HG03280 (cell line): ENCODE measurements around the gene COL8A1.

ENCODE experiments used
- ATAC-seq: cut with Tn5 transposase; IDR thresholded peaks from one replicate; pipeline ENCODE4 v1.9.1; 2021; ENCODE audit warnings: mild to moderate bottlenecking, moderate library complexity; ENCODE audit not compliant: unreplicated experiment

Gene COL8A1

GRCh38 chr3:99637368-99638111, 854 bp upstream of the COL8A1 start:
- ATAC-seq, result no peak

- no peak for ATAC-seq
These were observed 1.2 kb downstream of the COL8A1 start for GRCh38 chr3:99639579-99639978.

DNA sequence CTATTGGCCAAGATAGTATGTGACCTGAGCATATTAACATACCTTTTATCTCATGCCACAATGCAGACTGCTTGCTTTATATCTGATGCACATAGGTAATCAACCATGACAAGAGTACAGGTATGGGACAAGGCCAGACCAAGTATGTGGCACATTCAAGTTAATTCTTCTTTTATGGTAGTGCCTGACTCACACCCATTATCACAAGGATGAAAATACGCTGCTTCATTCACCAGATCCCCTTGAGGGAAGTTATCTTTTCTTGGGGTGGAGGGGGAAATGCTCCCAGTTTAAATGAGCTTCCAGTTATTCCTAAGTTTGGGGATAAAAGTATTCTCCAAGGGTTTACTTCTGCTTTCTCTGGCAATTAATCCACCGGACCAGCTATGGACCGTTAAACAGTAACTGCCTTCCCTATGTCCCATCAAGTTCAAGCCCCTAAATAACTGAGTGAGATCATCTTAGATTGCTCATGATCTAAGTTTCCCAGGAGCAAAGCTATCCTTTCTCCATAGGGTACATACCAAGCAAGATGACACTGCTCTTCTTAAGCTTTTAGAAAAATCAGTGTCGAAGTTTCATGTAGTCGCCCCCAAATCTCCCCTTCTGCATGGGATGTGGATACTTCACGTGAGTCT, 1.9 kb downstream of the COL8A1 start:
- ATAC-seq, result no peak

DNA sequence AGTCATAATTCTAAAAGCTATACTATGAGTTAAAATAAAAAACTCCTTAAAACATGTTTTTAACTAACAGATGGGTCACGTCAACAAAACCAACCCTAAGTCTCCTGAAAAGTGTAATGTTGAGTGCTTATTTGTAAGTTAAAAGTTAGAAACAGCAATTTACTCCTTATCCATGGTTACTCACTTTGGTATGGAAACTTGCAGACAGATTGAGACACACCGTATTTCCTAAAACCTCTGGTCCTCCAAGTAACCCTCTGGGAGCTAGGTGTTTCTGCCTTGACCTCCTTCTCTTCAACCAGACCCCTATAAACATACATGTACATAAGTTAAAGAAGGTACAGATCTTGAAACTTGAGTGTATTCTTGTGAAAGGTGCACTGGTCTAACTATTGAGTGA, 3.1 kb downstream of the COL8A1 start:
- ATAC-seq, result no peak

DNA sequence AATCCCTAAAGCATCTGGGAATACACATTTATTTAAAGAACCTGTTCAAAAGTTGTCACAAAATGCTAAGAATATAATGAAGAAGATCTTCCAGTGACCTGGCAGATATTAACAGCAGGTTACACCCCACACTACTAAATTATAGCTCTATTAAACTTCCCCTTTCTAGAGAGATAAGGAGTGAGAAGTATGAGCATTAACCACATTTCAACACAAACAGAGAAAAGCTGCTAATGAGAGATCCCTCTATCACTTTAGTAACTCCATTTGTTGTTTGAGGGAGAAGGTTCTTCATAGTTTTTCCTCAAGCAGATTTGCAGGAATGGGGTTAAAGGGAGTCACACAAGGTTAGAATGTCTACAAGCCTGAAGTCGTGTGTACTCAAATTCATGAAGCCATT, 3.6 kb downstream of the COL8A1 start:
- no peak for ATAC-seq

GRCh38 chr3:99644017-99644416, 5.6 kb downstream of the COL8A1 start:
- no peak for ATAC-seq

DNA sequence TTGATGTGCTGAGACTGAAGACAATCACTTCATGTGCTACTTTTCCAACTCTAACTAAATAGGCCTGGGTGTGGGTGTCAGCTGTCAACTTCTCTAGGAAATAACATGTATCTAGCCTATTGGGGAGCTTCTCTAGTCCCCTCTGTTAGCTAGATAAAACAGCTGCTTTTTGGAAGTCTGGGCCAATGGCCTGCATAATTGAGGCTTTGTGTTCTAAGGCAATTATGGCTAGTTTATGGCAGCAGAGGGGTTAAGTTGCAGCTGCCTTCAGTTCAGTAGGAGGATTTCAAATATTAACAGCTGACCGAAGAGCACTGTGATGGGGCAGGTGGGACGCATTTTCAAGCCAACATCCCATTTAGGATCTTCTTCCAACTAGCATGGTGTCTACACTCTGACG, 6.4 kb downstream of the COL8A1 start:
- no peak for ATAC-seq

GRCh38 chr3:99645277-99646106, 7.1 kb downstream of the COL8A1 start:
- no peak for ATAC-seq

DNA sequence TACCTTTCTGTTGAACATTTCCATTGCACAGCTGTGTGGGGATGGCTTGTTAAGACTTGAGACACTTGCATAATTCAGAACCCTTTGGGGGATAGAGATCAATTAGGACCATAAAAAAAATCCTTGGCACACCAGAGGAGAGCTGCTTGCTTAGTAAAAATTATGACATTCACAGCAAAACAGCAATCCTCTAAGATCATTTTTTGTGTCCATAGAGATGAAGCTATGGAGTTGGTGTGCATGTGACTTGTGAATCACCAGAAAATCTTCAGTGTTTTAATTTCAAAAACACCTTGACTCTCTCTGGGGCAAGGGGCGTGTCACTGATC, 7.7 kb downstream of the COL8A1 start:
- ATAC-seq, result no peak

DNA sequence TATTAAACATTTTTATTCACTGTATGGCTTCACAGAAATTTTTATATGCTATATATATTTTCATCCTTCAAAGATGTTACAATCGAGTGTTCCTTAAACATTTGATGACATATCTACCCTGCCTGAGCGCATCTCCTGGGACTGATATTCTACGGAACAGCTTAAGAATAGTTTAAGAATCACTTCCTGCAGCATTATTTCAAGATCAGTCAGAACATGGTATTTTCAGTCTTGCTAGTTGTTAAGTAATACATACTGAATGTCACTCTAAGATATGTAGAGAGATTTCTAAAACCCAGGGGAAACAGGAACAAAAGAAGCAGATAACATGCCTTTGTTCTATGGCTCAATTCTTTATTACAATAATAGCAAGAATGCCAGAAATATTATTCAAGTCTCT, 8.7 kb downstream of the COL8A1 start:
- no peak for ATAC-seq

DNA sequence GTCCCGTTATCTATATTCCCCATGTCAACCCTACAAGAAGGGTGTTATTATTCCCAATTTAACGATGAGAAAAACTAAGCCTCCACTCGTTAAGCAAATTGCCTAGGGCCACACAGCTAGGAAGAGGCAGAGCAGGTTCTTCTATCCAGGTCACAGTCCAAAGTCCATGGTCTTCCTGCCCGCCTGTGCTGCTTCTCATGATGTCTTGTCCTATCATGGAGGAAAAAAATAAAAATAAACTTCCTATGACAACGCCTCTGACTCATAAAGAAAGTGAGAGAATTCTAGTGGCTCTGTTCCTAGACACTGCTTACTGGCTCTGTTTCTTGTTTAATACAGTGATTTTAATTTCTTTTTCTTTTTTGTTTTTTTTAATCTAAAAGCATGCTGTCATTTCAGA, 9.7 kb downstream of the COL8A1 start:
- no peak for ATAC-seq

GRCh38 chr3:99648516-99648915, 10.1 kb downstream of the COL8A1 start:
- ATAC-seq, result no peak

- ATAC-seq, result no peak
These were observed 13.1 kb downstream of the COL8A1 start for GRCh38 chr3:99651531-99651930.

DNA sequence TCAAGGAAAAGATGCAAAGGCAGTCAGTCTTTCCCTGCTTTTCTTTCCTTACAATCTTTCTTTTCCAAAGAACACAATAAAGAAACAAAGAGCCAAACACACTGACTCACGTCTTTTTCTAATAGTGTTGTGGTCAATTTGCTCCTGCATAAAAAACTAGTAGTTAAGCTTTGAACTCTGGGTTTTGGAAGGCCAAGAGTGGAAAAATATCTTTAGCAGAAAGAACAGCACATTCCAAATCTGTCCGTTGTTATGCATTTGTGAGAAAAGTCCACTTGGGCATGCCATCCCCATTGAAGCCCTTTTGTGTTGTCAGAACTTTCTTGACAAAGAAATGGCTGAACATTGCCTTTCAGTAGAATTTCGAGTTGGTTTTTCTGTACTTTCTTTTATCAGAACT, 18.2 kb downstream of the COL8A1 start:
- ATAC-seq, result no peak

- no peak for ATAC-seq
These were observed 19.9 kb downstream of the COL8A1 start for GRCh38 chr3:99658274-99658673.

GRCh38 chr3:99659032-99659431, 20.6 kb downstream of the COL8A1 start:
- no peak for ATAC-seq

DNA sequence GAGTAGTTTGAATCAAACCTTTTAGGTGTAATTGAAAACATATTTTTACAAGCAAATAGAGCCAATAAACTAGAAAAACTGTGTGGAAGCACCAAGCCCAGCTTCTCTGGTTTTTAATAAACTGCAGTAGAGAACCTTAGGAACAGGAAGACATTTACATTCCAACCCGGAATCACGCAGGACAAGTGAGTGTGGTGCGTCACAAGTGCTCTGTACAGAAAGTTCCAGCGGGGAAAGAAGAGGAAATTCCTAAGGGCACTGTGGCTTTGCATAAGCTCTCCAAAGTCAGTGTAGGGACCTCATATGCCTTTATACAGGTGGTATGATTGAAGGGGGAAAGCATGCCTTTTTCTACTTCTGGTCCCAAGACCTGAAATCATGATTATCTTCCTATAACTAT, 21.6 kb downstream of the COL8A1 start:
- ATAC-seq, result no peak

DNA sequence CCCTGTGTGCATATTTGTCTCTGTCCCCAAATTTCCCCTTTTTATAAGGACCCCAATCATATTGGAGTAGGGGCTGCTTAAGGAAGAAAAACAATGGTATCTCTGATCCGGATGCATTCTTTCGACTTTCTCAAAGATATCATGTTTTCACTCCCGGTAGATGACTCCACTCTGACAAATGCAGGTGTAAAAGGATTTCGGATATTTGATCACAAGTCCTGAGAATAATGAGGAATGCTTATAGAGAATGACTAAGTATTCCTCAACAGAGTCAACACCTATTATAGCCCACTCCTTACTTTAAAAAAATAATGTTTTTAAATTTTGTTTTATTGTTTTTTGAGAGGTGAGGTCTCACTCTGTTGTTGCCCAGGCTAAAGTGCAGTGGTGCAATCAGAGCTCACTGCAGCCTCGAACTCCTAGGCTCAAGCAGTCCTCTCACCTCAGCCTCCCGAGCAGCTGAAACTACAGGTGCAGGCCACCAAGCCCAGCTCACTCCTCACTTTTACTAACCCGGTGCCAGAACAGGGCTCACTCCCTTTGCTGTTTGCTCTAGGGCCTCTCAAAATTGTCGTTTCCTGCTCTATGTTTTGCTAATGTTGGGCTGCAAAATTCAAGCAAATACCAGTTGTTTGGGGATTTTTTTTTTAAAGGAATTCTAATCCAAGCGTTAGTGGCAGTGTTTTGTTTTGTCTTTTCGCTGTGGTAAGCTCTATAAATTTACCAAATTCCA, 24.6 kb downstream of the COL8A1 start:
- ATAC-seq, result no peak

DNA sequence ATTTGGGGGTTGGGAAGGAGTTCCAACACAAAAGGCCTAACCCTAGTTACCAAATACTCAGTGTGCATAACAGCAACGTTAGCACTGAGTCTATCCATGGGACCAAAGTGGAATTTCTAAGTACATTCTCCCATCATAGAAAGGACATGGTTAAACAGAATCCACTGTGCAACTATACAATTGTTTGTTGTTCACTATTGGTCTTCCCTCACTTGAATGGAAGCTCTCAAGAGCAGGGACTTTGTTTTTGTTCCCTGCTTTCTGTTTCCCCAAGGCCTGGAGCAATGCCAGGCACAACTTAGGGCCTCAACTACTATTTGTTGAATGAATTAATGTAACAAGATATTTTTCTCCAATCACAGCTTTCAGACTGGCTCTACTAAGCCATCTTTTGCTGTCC, 25.6 kb downstream of the COL8A1 start:
- ATAC-seq, result no peak

- ATAC-seq, result no peak
These were observed 26.6 kb downstream of the COL8A1 start for GRCh38 chr3:99665017-99665416.

GRCh38 chr3:99666201-99666600, 27.8 kb downstream of the COL8A1 start:
- no peak for ATAC-seq
